ENCODE data around the gene PRPSAP1. TPM values are rescaled to one million over a fixed set of nuclear protein-coding genes. Genes with fewer than 3 reads are reported as not detected.

Gene PRPSAP1
- 67.5 TPM for polyA plus RNA-seq (2012; ENCODE audit: insufficient read depth, insufficient read length, low read depth)

- Histone ChIP-seq H3K4me1 (no peaks in the 10 kb centered on the region), H3K4me3 (ENCODE audit: low read depth, low read length) (peak within 1 kb of the TSS; percentile 84)
- DNase-seq: peak; percentile 93
Measured at GRCh38 chr17:76353599-76354316, at the start of gene PRPSAP1. PRPSAP1 (minus strand) TSS chr17:76353916; CDS start chr17:76353703, 213 bp downstream.

GRCh38 chr17:76402711-76403110 is 49.0 kb upstream of the PRPSAP1 start:
- no peak for DNase-seq

More at GRCh38 chr17:76353599-76354316, at the start of gene PRPSAP1:
- H3K27me3 ChIP-seq: no peaks in the 10 kb centered on the region
- no peaks in the 10 kb centered on the region for H3K36me3 ChIP-seq
- TF ChIP-seq CTCF (IDR thresholded peaks at IDR 0.05; ENCODE audit: low read depth, low read length): peak; percentile 52
- H3K9me3 ChIP-seq: no peaks in the 10 kb centered on the region

GRCh38 chr17:76399175-76400172 is 45.8 kb upstream of the PRPSAP1 start:
- H3K4me1 ChIP-seq: peaks cover 3% of the 10 kb centered on the region; the same call in 1 of the 2 replicates
- no peak overlapping the region for H3K4me3 ChIP-seq (ENCODE audit: low read depth, low read length)
- DNase-seq: no peak
- no peak for TF ChIP-seq CTCF (IDR thresholded peaks at IDR 0.05; ENCODE audit: low read depth, low read length)
- H3K36me3 ChIP-seq: peaks cover 94% of the 10 kb centered on the region
- no peaks in the 10 kb centered on the region for H3K27me3 ChIP-seq
- no peaks in the 10 kb centered on the region for H3K9me3 ChIP-seq

More at GRCh38 chr17:76402711-76403110, 49.0 kb upstream of the PRPSAP1 start:
- H3K9me3 ChIP-seq: no peaks in the 10 kb centered on the region
- TF ChIP-seq CTCF (IDR thresholded peaks at IDR 0.05; ENCODE audit: low read depth, low read length): no peak
- H3K27me3 ChIP-seq: no peaks in the 10 kb centered on the region
- H3K36me3 ChIP-seq: peaks cover 77% of the 10 kb centered on the region
- H3K4me3 ChIP-seq (ENCODE audit: low read depth, low read length): no peak overlapping the region
- H3K4me1 ChIP-seq: peaks cover 21% of the 10 kb centered on the region

GRCh38 chr17:76398523-76399174 is 44.9 kb upstream of the PRPSAP1 start:
- no peak for DNase-seq
- no peak for TF ChIP-seq CTCF (IDR thresholded peaks at IDR 0.05; ENCODE audit: low read depth, low read length)
- peaks cover 94% of the 10 kb centered on the region for H3K36me3 ChIP-seq
- no peaks in the 10 kb centered on the region for H3K27me3 ChIP-seq
- no peak overlapping the region for H3K4me3 ChIP-seq (ENCODE audit: low read depth, low read length)
- H3K9me3 ChIP-seq: no peaks in the 10 kb centered on the region
- H3K4me1 ChIP-seq: peaks cover 3% of the 10 kb centered on the region; the same call in 1 of the 2 replicates

GRCh38 chr17:76397687-76398522 is 44.2 kb upstream of the PRPSAP1 start:
- H3K36me3 ChIP-seq: peaks cover 90% of the 10 kb centered on the region
- peak; percentile 99 for TF ChIP-seq CTCF (IDR thresholded peaks at IDR 0.05; ENCODE audit: low read depth, low read length)
- no peaks in the 10 kb centered on the region for H3K27me3 ChIP-seq
- no peak overlapping the region for H3K4me3 ChIP-seq (ENCODE audit: low read depth, low read length)
- peaks cover 3% of the 10 kb centered on the region; the same call in 1 of the 2 replicates for H3K4me1 ChIP-seq
- no peaks in the 10 kb centered on the region for H3K9me3 ChIP-seq
- peak; percentile 94 for DNase-seq

Data from BE2C (cell line).